Lower lobe of right lung (tissue), 2 donors: Measurements from ENCODE around the gene STXBP5. TPM values are rescaled to one million over a fixed set of nuclear protein-coding genes. Genes with fewer than 3 reads are reported as not detected.

Experiments used
- ATAC-seq, 2 donors: fragments of 200-7000 bp; cut with Tn5 transposase; one replicate each; pipeline ENCODE4 v1.9.1; 2020 to 2022; ENCODE audit warnings: mild to moderate bottlenecking in 2 of 2, moderate library complexity in 2 of 2
- DNase-seq: peaks from one replicate; pipeline ENCODE4 v3.0.0-alpha.2; 2020
- H3K27ac ChIP-seq: fragments of 200-600 bp; one replicate; pipeline ENCODE4 v1.8.0; 2022
- H3K27me3 ChIP-seq: fragments of 200-600 bp; one replicate; pipeline ENCODE4 v1.8.0; 2022; ENCODE audit warnings: low read depth
- H3K36me3 ChIP-seq: fragments of 200-600 bp; one replicate; pipeline ENCODE4 v1.8.0; 2022; ENCODE audit warnings: mild to moderate bottlenecking
- H3K4me1 ChIP-seq: fragments of 200-600 bp; one replicate; pipeline ENCODE4 v1.8.0; 2022
- H3K4me3 ChIP-seq: fragments of 200-600 bp; one replicate; pipeline ENCODE4 v1.8.0; 2022; ENCODE audit warnings: mild to moderate bottlenecking
- H3K9me3 ChIP-seq: fragments of 200-600 bp; one replicate; pipeline ENCODE4 v1.8.0; 2022
- CTCF ChIP-seq: fragments of 200-600 bp; IDR thresholded peaks from one replicate; pipeline ENCODE4 v1.8.0; 2022; ENCODE audit warnings: antibody characterized with exemption, mild to moderate bottlenecking
- intact Hi-C: fragments of 100-400 bp; cut with DNase I; formaldehyde crosslinking; loops from one replicate; pipeline ENCODE4 v1.11.0; 2022
- total RNA-seq: library from RNA; stranded (reverse); fragmentation: NEBNext Ultra II Directional; extraction: Animal tissue kit (Norgen Biotek cat#: 25700); gene quantifications from one replicate; pipeline ENCODE4 v1.2.1, GENCODE V29; 2021
- donor health status: DM: no; HTN: yes; CAD: no; lungs with severe emphysema.

The STXBP5 gene
- total RNA-seq, 1 donor from 2014 or later = 21.2 TPM

DNA sequence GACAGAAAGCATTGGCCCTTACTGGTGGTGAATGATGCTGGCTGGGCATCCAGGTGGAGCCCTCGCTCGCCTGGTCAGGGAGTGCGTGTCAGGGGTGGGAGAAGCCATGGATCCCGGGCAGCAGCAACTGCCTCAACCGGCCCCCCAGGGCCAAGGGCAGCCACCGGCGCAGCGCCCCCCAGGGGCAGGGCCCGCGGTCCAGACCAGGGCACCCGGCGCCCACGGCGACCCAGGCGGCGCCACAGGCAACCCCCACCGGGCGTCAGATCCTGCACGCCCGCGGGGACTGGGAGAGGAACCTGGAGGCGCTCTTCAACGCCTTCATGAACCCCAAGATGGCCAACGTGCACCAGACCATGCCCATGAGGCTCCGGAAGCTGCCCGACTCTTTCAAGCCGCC, 202.6 kb downstream of the STXBP5 start:
- Histone ChIP-seq H3K36me3 (no peaks in the 10 kb centered on the region), H3K27ac (no peak overlapping the region), H3K9me3 (no peaks in the 10 kb centered on the region), H3K27me3 (no peaks in the 10 kb centered on the region), H3K4me3 (no peak overlapping the region), H3K4me1 (no peaks in the 10 kb centered on the region)
- ATAC-seq (no peak), DNase-seq (no peak)
- no peak for TF ChIP-seq CTCF
- intact Hi-C loops = no loop called here

GRCh38 chr6:147407571-147407970, 203.4 kb downstream of the STXBP5 start:
- Histone ChIP-seq H3K4me3 (no peak overlapping the region), H3K27ac (no peak overlapping the region), H3K27me3 (no peaks in the 10 kb centered on the region), H3K36me3 (no peaks in the 10 kb centered on the region), H3K4me1 (no peaks in the 10 kb centered on the region), H3K9me3 (no peaks in the 10 kb centered on the region)
- ATAC-seq (no peak), DNase-seq (no peak)
- TF ChIP-seq CTCF = no peak
- intact Hi-C loops = no loop called here

DNA sequence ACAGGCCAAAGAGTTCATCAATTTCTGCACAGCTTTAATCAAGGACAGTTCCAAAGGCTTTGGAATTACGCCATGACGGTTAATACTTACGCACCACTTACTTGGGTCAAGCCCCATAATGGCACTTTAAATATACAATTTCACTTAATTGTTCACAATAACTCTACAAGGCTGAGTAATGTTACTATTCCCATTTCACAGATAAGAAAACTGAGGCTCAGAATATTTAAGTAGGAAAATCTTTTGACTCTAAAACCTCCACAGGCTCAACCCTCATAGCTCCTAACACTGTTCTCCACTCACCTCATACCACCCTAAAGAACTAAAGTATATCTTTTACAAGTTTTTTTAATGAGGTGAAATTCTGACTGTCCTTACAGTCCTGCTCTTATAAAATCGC, 212.4 kb downstream of the STXBP5 start:
- Histone ChIP-seq H3K4me3 (no peak overlapping the region), H3K4me1 (no peaks in the 10 kb centered on the region), H3K27me3 (no peaks in the 10 kb centered on the region), H3K9me3 (no peaks in the 10 kb centered on the region), H3K27ac (no peak overlapping the region), H3K36me3 (no peaks in the 10 kb centered on the region)
- intact Hi-C loops = no loop called here
- ATAC-seq = no peak
- no peak for DNase-seq
- no peak for TF ChIP-seq CTCF

DNA sequence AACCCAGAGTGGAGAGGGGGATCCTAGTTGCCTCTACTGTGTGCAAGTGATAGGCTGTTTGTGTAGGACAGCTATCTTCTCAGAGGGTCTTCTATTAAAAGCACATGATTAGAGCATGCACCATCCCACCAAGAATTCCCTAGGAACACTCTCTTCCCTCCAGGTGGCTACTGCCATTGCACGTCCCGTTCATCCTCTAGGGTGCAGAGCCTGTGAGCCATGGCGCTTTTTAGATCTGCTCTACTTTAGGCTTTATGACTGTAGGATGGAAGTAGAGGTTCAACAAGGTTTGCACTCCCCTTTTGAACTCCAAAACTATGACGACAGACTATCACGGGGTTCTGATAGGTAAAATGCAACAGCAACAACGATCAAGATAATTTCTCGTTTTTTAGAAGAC, 213.7 kb downstream of the STXBP5 start:
- H3K9me3 ChIP-seq = no peaks in the 10 kb centered on the region
- no peak overlapping the region for H3K27ac ChIP-seq
- no peak overlapping the region for H3K4me3 ChIP-seq
- no peaks in the 10 kb centered on the region for H3K4me1 ChIP-seq
- DNase-seq = no peak
- TF ChIP-seq CTCF = no peak
- no peaks in the 10 kb centered on the region for H3K36me3 ChIP-seq
- no peak for ATAC-seq
- intact Hi-C loops = no loop called here
- no peaks in the 10 kb centered on the region for H3K27me3 ChIP-seq

DNA sequence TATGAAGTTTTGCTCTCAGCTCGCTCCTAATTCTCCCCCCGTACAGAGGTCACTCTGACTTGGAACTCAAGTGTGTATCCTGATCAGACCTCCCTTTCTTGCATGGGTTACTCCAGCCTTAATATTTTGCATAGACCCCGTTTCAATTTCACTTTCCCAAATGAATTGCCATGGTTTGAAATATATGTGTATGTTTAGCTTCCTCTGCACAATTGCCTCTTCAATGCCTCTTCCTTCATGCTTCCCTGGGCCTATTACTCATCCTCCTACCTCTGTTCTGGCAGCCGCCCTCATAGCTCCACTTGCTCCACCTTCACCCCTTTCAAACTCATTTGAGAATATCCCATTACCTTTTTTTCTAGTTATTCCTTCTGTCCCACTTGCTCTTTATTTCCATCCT, 214.3 kb downstream of the STXBP5 start:
- no peaks in the 10 kb centered on the region for H3K27me3 ChIP-seq
- H3K9me3 ChIP-seq = no peaks in the 10 kb centered on the region
- H3K4me3 ChIP-seq = no peak overlapping the region
- no peak overlapping the region for H3K27ac ChIP-seq
- no peaks in the 10 kb centered on the region for H3K36me3 ChIP-seq
- H3K4me1 ChIP-seq = no peaks in the 10 kb centered on the region
- TF ChIP-seq CTCF = no peak
- intact Hi-C loops = no loop called here
- ATAC-seq (no peak), DNase-seq (no peak)

GRCh38 chr6:147421903-147422302, 217.7 kb downstream of the STXBP5 start:
- no peaks in the 10 kb centered on the region for H3K27me3 ChIP-seq
- H3K4me3 ChIP-seq = no peak overlapping the region
- no peak for TF ChIP-seq CTCF
- DNase-seq (no peak), ATAC-seq (no peak)
- no peaks in the 10 kb centered on the region for H3K9me3 ChIP-seq
- H3K4me1 ChIP-seq = no peaks in the 10 kb centered on the region
- intact Hi-C loops = no loop called here
- no peaks in the 10 kb centered on the region for H3K36me3 ChIP-seq
- no peak overlapping the region for H3K27ac ChIP-seq
